ENCODE measurements around the gene GAS2L3.
"Not testable (repeated sequence)": the region's sequence is repeated elsewhere in the genome, so short reads cannot be mapped to it uniquely, and the experiment has no call there.

The GAS2L3 gene

DNA sequence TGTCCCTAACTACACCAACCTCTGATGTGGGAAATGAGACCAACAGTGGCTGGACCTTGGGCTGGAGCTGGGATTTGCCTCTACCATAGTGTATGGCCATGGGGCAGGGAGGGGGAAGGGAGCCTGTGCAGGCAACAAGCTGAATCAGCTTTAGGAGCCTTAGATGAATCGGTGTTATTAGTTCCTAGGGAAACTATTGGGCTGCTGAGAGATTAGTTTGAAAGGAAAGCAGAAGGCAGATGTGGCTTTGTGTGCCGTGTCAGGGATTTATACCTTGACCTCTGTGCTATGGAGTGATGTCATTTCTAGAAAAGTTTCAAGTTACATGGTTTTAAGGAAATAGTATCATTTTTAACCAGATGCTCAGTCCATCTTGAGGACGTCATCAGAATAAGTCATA, 19.5 kb upstream of the GAS2L3 start:
- TF ChIP-seq Cebpa-rat (IDR thresholded peaks at IDR 0.05): no peak
- peaks cover 0 to 22% (median 0%) of the 10 kb centered on the region in 10 experiments; a peak in 4 of 20 replicates for H3K4me1 ChIP-seq
- H3K27ac ChIP-seq: peak overlapping the region in 2 of 11 experiments; percentile 16 to 48; a peak in 5 of 22 replicates
- peak overlapping the region in 2 of 11 experiments; percentile 24 to 26; a peak in 3 of 22 replicates for H3K4me2 ChIP-seq
- no peaks in the 10 kb centered on the region for H4K20me1 ChIP-seq
- H3K27me3 ChIP-seq: no peaks in the 10 kb centered on the region
- no peaks in the 10 kb centered on the region for H3K36me3 ChIP-seq
- no peak overlapping the region for H3K9ac ChIP-seq
- H3K9me3 ChIP-seq (replicated peaks in 1 of 11): no peaks in the 10 kb centered on the region
- H3K4me3 ChIP-seq: no peak overlapping the region

DNA sequence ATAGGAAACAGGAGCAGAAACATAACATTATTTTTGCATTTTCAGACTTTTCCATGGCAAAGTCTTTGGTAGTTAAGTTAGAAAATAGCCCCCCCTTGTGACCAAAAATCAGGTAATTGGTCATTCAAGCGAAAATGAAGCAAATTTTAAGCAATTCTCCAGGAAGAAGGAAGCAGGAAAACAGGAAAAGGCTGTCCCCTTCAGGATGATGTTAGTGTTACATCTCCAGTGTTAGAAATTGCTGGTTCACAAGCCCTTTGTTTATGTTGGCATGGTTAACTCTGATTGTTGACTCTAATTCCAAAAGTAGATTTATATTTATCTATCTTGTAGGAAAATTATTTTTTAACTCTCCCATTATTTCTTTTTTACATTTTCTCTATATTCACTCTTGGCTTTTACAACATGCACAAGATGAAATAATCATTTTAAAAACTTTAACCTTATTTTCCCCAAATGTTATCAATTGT, 18.8 kb upstream of the GAS2L3 start:
- peak overlapping the region in 1 of 11 experiments; percentile 53; a peak in 1 of 22 replicates for H3K27ac ChIP-seq
- peaks cover 0 to 22% (median 0%) of the 10 kb centered on the region in 10 experiments; a peak in 4 of 20 replicates for H3K4me1 ChIP-seq
- no peak overlapping the region for H3K4me3 ChIP-seq
- H3K4me2 ChIP-seq: no peak overlapping the region
- no peak overlapping the region for H3K9ac ChIP-seq
- H4K20me1 ChIP-seq: no peaks in the 10 kb centered on the region
- no peaks in the 10 kb centered on the region for H3K36me3 ChIP-seq
- H3K27me3 ChIP-seq: no peaks in the 10 kb centered on the region
- no peaks in the 10 kb centered on the region for H3K9me3 ChIP-seq (replicated peaks in 1 of 11)
- TF ChIP-seq Cebpa-rat (IDR thresholded peaks at IDR 0.05): no peak

DNA sequence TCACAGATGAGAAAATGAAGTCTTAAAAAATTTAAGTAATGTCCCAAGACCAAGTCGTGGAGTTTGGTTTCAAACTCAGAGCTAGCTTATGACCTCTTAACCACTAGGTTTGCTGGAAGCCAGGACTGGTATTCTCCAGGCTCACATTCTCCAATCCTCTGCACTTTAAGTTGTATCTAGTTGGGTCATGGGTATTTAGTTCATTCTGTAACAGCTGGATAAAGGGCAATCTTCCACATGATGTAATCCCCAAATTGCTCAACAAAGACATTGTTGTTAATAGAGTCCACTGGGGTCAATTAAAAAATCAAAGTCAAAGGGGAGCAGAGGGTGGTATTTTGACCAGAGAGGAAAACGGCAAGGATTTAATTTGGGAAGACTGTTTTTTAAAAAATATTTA, 17.8 kb upstream of the GAS2L3 start:
- Histone ChIP-seq H3K9ac (no peak overlapping the region), H3K36me3 (no peaks in the 10 kb centered on the region), H4K20me1 (no peaks in the 10 kb centered on the region), H3K4me3 (no peak overlapping the region), H3K27ac (no peak overlapping the region), H3K4me2 (no peak overlapping the region), H3K27me3 (no peaks in the 10 kb centered on the region), H3K4me1 (peaks cover 0 to 22% (median 0%) of the 10 kb centered on the region in 10 experiments; a peak in 4 of 20 replicates), H3K9me3 (replicated peaks in 1 of 11) (no peaks in the 10 kb centered on the region)
- no peak for TF ChIP-seq Cebpa-rat (IDR thresholded peaks at IDR 0.05)

DNA sequence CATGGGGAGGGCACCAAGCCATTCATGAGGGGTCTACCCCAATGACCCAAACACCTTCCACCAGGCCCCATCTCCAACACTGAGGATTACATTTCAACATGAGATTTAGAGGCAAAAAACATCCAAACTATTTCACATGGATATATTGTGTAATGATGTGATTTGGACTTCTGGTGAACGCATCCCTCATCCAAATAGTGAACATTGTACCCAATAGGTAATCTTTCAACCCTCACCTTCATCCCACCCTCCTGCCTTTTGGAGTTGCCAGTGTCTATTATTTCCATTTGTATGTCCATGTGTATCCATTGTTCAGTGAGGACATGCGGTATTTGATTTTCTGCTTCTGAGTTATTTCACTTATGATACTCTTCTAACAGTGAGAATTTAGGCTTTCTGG, 16.1 kb upstream of the GAS2L3 start:
- Histone ChIP-seq H3K9ac (no peak overlapping the region), H3K4me1 (peaks cover 0 to 22% (median 0%) of the 10 kb centered on the region in 10 experiments; a peak in 4 of 20 replicates), H3K27me3 (no peaks in the 10 kb centered on the region), H3K9me3 (replicated peaks in 1 of 11) (no peaks in the 10 kb centered on the region), H4K20me1 (no peaks in the 10 kb centered on the region), H3K4me3 (no peak overlapping the region), H3K27ac (no peak overlapping the region), H3K36me3 (no peaks in the 10 kb centered on the region), H3K4me2 (no peak overlapping the region)
- no peak for TF ChIP-seq Cebpa-rat (IDR thresholded peaks at IDR 0.05)

DNA sequence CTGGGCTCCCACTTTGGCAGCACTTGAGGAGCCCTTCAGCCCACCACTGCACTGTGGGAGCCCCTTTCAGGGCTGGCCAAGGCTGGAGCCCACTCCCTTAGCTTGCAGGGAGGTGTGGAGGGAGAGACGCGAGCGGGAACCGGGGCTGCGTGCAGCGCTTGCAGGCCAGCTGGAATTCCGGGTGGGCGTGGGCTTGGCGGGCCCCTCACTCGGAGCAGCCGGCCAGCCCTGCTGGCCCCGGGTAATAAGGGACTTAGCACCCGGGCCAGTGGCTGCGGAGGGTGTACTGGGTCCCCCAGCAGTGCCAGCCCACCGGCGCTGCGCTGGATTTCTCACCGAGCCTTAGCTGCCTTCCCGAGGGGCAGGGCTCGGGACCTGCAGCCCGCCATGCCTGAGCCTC, 14.2 kb upstream of the GAS2L3 start:
- not testable (repeated sequence) for H3K36me3 ChIP-seq; H3K9ac ChIP-seq; H3K4me2 ChIP-seq; H4K20me1 ChIP-seq; H3K27me3 ChIP-seq; H3K4me3 ChIP-seq; H3K9me3 ChIP-seq (replicated peaks in 1 of 11); H3K27ac ChIP-seq
- peaks cover 0 to 18% (median 5%) of the 10 kb centered on the region in 10 experiments; a peak in 10 of 20 replicates for H3K4me1 ChIP-seq

DNA sequence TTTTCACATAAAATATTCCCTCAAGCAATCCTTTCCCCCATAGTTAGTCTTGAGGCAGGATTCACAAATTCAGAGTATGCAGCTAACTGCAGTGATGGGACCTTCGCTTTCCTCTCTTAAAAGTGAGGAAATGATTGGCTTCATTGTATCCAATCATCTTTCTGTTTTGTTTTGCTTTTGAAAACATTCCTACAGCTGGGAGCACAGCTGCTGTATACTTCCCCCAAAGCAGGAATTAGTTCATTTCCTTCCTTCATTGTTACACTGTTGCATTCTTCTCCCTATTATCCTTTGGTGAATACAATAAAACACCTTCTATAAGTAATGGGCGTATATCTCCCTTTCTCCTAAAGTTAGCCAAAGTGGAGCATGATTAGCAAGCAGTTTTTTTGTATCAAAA, 9.4 kb upstream of the GAS2L3 start:
- TF ChIP-seq Cebpa-rat (IDR thresholded peaks at IDR 0.05): no peak

DNA sequence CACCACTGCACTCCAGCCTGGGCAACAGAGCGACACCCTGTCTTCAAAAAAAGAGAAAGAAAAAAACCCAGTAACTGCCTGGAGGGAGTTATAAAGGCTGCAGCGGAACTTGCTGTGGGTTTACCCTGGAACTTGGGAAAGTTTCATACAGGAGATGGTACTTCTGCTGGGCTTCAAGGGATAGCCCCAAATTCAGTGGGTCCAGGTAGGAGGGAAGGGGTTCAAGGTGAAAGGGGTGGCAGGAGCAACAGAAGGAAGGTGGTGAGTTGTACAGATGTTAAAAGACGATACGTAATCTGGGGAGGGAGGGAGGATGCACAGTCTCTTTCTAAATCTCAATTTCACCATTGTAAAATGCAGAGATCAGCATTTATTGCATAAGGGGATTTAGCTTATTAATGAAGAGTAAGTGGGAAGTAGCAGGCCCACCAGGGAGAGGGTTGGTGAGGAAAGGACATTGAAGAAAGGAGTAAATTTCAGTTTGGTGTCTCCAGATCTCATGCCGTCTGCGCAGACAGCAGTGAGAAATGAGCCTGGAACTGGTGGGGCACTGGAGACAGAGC, 8.5 kb upstream of the GAS2L3 start:
- Histone ChIP-seq H3K4me2 (peak overlapping the region in 2 of 11 experiments; percentile 86 to 89; a peak in 4 of 22 replicates), H3K9me3 (replicated peaks in 1 of 11) (no peaks in the 10 kb centered on the region), H3K36me3 (no peaks in the 10 kb centered on the region), H4K20me1 (no peaks in the 10 kb centered on the region), H3K4me3 (no peak overlapping the region), H3K27me3 (no peaks in the 10 kb centered on the region), H3K4me1 (peaks cover 0 to 56% (median 11%) of the 10 kb centered on the region in 10 experiments; a peak in 15 of 20 replicates), H3K9ac (no peak overlapping the region), H3K27ac (no peak overlapping the region)
- TF ChIP-seq Cebpa-rat (IDR thresholded peaks at IDR 0.05): no peak

More for the DNA sequence above, 9.4 kb upstream of the GAS2L3 start:
- Histone ChIP-seq H3K27ac (no peak overlapping the region), H3K27me3 (no peaks in the 10 kb centered on the region), H3K4me2 (peak overlapping the region in 6 of 11 experiments; percentile 8 to 89 (median 16); a peak in 8 of 22 replicates), H3K4me1 (peaks cover 0 to 56% (median 11%) of the 10 kb centered on the region in 10 experiments; a peak in 15 of 20 replicates), H4K20me1 (no peaks in the 10 kb centered on the region), H3K9me3 (replicated peaks in 1 of 11) (no peaks in the 10 kb centered on the region), H3K4me3 (no peak overlapping the region), H3K9ac (no peak overlapping the region), H3K36me3 (no peaks in the 10 kb centered on the region)

DNA sequence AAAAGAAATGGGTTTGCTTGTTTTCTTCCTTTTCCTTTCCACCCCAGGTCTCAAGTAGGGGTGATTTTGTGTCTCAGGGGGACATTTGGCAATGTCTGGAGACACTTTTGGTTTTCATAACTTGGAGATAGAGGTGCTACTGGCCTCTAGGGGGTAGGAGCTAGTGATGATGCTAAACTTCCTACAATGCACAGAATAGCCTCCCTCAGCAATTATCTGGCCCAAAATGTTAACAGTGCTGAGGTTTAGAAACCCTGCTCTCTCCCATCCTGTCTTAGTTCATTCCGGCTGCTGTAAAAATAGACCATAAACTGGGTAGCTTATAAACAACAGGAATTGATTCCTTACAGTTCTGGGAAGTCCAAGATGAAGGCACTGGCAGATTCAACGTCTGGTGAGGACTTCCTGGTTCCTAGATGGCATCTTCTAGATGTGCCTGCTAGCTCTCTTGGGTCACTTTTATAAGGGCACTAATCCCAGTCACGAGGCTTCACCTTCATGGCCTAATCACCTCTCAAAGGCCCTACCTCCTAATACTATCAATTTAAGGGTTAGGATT, 7.4 kb upstream of the GAS2L3 start:
- H3K9me3 ChIP-seq (replicated peaks in 1 of 11): no peaks in the 10 kb centered on the region
- peak overlapping the region in 3 of 11 experiments; percentile 3 to 89 (median 86); a peak in 6 of 22 replicates for H3K4me2 ChIP-seq
- H3K9ac ChIP-seq: no peak overlapping the region
- H3K27me3 ChIP-seq: no peaks in the 10 kb centered on the region
- H3K4me3 ChIP-seq: no peak overlapping the region
- H3K27ac ChIP-seq: peak overlapping the region in 3 of 11 experiments; percentile 28 to 71 (median 49); a peak in 4 of 22 replicates
- H4K20me1 ChIP-seq: no peaks in the 10 kb centered on the region
- no peaks in the 10 kb centered on the region for H3K36me3 ChIP-seq
- no peak for TF ChIP-seq Cebpa-rat (IDR thresholded peaks at IDR 0.05)
- peaks cover 0 to 56% (median 11%) of the 10 kb centered on the region in 10 experiments; a peak in 15 of 20 replicates for H3K4me1 ChIP-seq

DNA sequence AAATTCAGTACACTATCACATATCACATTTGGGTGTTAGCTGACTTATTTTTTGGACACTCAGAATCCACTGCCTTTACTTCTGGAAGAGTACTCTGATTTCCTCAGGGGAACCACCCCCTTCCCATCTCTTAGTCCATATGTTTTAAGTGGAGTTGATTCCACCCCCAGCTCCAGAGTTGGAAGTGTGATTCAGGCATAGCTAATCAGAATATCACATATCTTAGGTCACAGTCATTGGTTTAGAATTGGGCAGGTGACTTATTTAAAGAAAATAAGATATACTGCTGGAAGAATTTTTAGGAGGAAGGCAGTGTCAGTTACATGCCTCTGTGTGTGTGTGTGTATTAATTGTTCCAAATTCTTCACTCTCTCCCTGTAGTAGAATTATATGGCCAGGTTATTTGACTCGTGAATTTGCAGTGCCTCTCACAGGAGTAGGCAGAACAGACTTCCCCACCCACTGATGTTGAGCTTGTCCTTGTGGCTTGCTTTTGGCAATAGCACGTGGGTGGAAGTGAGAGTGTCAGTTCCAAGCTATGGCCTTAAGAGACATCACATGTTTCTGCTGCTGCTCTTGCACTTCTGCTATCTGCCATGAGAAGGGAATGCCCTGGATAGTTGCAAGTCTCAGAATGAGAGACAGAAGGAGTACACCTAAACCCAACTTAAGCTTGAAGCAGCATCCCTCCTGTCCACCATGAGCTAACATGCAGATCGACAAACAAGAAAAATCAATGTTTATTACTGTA, 6.4 kb upstream of the GAS2L3 start:
- H4K20me1 ChIP-seq: no peaks in the 10 kb centered on the region
- peak overlapping the region in 3 of 11 experiments; percentile 55 to 71 (median 57); a peak in 6 of 22 replicates for H3K27ac ChIP-seq
- no peaks in the 10 kb centered on the region for H3K9me3 ChIP-seq (replicated peaks in 1 of 11)
- peaks cover 0 to 56% (median 11%) of the 10 kb centered on the region in 10 experiments; a peak in 15 of 20 replicates for H3K4me1 ChIP-seq
- no peaks in the 10 kb centered on the region for H3K27me3 ChIP-seq
- no peaks in the 10 kb centered on the region for H3K36me3 ChIP-seq
- TF ChIP-seq Cebpa-rat (IDR thresholded peaks at IDR 0.05): no peak
- H3K9ac ChIP-seq: peak overlapping the region in 2 of 11 experiments; percentile 20 to 25; a peak in 2 of 22 replicates
- no peak overlapping the region for H3K4me3 ChIP-seq
- H3K4me2 ChIP-seq: peak overlapping the region in 6 of 11 experiments; percentile 7 to 89 (median 40); a peak in 8 of 22 replicates

All from BLaER1 treated with 17β-estradiol and CSF1 and Interleukin-3, amounts not matched to agents 10 nM and 100 nM (cell line).